Activated naive CD4-positive, alpha-beta T cell treated with anti-CD3 and anti-CD28 coated beads, Interleukin-2, amount 10 ng/mL, durations not matched to agents 7 days and 5 days (primary cell): ENCODE results near the gene CSNK1G1.

ENCODE experiments used
- CTCF ChIA-PET: fragments of 350-600 bp; sonication (Branson Sonifier 250); formaldehyde crosslinking; loops from one replicate; lab custom pipeline; 2021; ENCODE audit warnings: antibody characterized with exemption; lab: Charles Lee
- DNase-seq: peaks from one replicate; pipeline ENCODE4 v3.0.0-alpha.2; 2020
- H3K27ac Mint-ChIP-seq: one replicate; pipeline ENCODE4 v1.8.0; 2021; ENCODE audit warnings: mild to moderate bottlenecking, moderate library complexity, mixed read lengths
- H3K27me3 Mint-ChIP-seq: one replicate; pipeline ENCODE4 v1.8.0; 2021; ENCODE audit warnings: mild to moderate bottlenecking, mixed read lengths
- H3K36me3 Mint-ChIP-seq: one replicate; pipeline ENCODE4 v1.8.0; 2021; ENCODE audit warnings: mixed read lengths
- H3K4me1 Mint-ChIP-seq: one replicate; pipeline ENCODE4 v1.8.0; 2021; ENCODE audit warnings: mixed read lengths
- H3K4me3 Mint-ChIP-seq: one replicate; pipeline ENCODE4 v1.8.0; 2021; ENCODE audit warnings: mild to moderate bottlenecking, moderate library complexity, mixed read lengths
- H3K9me3 Mint-ChIP-seq: one replicate; pipeline ENCODE4 v1.8.0; 2021; ENCODE audit warnings: mixed read lengths

Gene CSNK1G1

DNA sequence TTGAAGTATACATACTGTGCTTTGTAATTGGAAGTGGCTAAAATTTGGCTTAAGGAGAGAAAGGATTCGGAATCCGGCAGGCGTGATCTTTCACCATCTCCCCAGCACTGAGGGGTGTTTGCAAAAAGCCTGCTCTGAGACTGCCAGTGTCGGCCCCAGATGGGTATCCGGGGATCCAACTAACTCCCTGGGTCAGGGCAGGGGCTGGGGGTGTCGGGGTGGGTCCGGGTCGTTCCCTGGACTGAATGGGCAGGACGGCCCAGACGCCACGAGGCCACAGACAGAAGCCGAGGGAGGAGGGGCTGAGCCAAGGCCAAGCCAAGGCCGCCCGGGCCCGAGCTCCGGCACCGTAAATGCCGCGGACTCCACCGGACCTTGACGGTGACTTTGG is 193.5 kb downstream of the CSNK1G1 start:
- no peaks in the 10 kb centered on the region for H3K27me3 Mint-ChIP-seq
- H3K27ac Mint-ChIP-seq, result peak overlapping the region; percentile 91
- no peak for DNase-seq
- H3K4me1 Mint-ChIP-seq, result peaks cover 52% of the 10 kb centered on the region
- H3K9me3 Mint-ChIP-seq, result no peaks in the 10 kb centered on the region
- CTCF ChIA-PET, result interaction anchor here (0.6 to 3.4 kb wide), 4 partner anchors 10 to 491 kb away, joined by 3 to 28 read pairs (median 4); partner anchors contain the start of gene SNX22
- H3K36me3 Mint-ChIP-seq, result peaks cover 43% of the 10 kb centered on the region
- peak overlapping the region; percentile 89 for H3K4me3 Mint-ChIP-seq

GRCh38 chr15:64161688-64162477 is 194.1 kb downstream of the CSNK1G1 start:
- peaks cover 48% of the 10 kb centered on the region for H3K36me3 Mint-ChIP-seq
- H3K4me3 Mint-ChIP-seq, result peak overlapping the region; percentile 89
- H3K9me3 Mint-ChIP-seq, result no peaks in the 10 kb centered on the region
- H3K4me1 Mint-ChIP-seq, result peaks cover 49% of the 10 kb centered on the region
- H3K27me3 Mint-ChIP-seq, result no peaks in the 10 kb centered on the region
- CTCF ChIA-PET, result interaction anchor here (0.6 to 3.4 kb wide), 5 partner anchors 9 to 492 kb away, joined by 3 to 28 read pairs (median 3); partner anchors contain the start of gene SNX22
- DNase-seq, result no peak
- peak overlapping the region; percentile 91 for H3K27ac Mint-ChIP-seq

DNA sequence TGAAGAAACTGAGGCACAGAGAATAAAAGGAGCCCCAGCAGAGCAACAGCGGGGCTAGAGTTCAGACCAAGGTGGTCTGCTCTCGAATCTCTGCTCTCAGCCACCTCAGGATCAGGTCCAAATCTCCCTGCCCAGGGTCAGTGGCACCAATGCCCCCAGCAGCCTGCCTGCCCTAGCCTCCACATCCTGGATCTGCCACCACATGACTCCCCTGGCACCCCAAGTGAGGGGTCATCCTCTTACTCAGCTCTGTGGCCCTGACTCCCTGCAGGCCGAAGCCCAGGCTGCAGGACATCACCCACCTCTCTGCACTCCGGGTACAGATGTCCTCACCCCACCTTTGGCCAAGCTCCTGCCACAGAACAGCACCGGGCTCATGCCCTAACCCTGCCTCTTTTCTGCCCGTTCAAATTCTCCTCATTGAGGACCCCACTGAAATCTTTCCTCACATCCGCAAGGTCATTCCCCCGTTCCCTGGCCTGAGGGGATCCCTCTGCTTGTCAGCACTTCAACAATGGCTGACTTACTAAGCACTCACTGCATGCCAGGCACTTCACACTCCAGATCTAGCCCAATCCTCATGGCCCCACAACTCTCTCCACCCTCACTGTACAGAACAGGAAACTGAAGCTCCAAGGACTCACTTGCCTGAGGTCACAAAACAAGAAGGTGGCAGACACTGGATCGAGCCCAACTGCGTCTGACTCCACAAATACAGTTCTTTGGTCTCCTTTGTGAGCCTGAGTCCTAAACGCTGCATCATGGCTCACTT is 197.4 kb downstream of the CSNK1G1 start:
- peak overlapping the region; percentile 60 for H3K27ac Mint-ChIP-seq
- no peaks in the 10 kb centered on the region for H3K9me3 Mint-ChIP-seq
- peaks cover 56% of the 10 kb centered on the region for H3K36me3 Mint-ChIP-seq
- CTCF ChIA-PET, result no interaction called here
- H3K27me3 Mint-ChIP-seq, result peaks cover 3% of the 10 kb centered on the region
- no peak overlapping the region for H3K4me3 Mint-ChIP-seq
- DNase-seq, result no peak
- peaks cover 35% of the 10 kb centered on the region for H3K4me1 Mint-ChIP-seq

GRCh38 chr15:64157599-64158125 is 198.3 kb downstream of the CSNK1G1 start:
- Mint-ChIP-seq H3K4me3 (no peak overlapping the region), H3K36me3 (peaks cover 55% of the 10 kb centered on the region)
- no peak for DNase-seq

DNA sequence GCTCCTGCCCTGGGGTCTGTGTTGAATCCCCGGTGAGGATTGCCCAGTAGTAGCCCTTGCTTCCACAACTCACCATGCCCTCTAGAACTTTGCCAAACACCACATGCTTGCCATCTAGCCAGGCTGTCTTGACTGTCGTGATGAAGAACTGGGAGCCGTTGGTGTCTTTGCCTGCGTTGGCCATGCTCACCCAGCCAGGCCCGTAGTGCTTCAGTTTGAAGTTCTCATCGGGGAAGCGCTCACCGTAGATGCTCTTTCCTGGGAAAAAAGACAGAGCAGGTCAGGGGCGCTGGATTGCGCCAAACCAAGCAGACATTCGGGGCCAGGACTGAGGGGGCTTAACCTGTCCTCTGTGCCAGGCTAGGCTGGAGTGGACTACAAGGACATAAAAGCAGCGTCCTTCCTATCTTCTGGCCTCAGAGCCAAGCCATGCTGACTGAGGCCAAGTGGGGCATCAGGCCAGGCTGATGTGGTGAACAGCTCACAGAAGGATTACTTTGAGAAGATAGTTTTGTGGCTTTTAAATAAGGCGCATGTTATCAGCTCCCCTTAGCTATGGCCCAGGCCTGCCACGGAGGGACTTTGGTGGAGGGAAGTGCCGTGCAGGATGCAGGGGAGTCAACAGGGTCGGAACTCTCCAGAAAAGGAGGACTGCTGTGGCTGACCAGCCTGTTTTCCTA is 199.2 kb downstream of the CSNK1G1 start:
- Mint-ChIP-seq H3K27ac (peak overlapping the region; percentile 60), H3K9me3 (no peaks in the 10 kb centered on the region), H3K27me3 (peaks cover 21% of the 10 kb centered on the region), H3K4me1 (peaks cover 41% of the 10 kb centered on the region), H3K4me3 (no peak overlapping the region), H3K36me3 (peaks cover 49% of the 10 kb centered on the region)
- no peak for DNase-seq
- CTCF ChIA-PET, result no interaction called here

More at GRCh38 chr15:64157599-64158125, 198.3 kb downstream of the CSNK1G1 start:
- peaks cover 12% of the 10 kb centered on the region for H3K27me3 Mint-ChIP-seq
- H3K9me3 Mint-ChIP-seq, result no peaks in the 10 kb centered on the region
- H3K4me1 Mint-ChIP-seq, result peaks cover 41% of the 10 kb centered on the region
- H3K27ac Mint-ChIP-seq, result no peak overlapping the region
- CTCF ChIA-PET, result no interaction called here

DNA sequence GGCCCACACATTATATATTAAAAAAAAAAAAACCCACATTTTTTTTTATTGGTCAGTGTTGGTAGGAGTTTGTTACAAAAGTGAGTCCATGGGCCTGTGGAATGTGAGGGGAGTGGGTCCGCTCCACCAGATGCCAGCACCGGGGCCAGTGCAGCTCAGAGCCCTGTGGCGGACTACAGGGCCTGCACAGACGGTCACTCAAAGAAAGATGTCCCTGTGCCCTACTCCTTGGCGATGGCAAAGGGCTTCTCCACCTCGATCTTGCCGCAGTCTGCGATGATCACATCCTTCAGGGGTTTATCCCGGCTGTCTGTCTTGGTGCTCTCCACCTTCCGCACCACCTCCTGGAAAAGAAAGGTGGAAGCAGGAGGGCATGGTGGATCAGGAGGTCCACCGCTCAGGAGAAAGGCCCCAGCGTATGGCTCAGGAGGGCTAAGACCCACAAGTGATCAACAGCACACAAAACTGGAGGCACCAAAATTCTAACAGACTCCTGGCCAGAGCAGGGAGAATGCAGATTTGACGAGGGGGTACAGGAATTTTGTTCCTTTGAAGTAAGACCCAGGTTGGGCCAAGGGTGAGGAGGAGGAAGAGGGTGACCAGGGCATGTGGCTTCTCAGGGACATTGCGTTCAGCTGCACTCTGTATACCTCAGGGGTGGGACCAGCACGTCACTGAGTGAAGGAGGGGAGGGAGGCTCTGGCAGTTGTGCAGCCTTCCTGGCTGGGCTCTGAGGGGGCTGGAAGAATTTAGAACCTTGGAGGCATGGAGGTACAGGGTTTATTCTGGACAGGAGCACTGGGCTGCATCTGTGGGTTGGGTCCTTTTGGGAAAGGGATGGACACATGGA is 199.9 kb downstream of the CSNK1G1 start:
- H3K4me3 Mint-ChIP-seq, result no peak overlapping the region
- no peaks in the 10 kb centered on the region for H3K9me3 Mint-ChIP-seq
- peaks cover 38% of the 10 kb centered on the region for H3K4me1 Mint-ChIP-seq
- peaks cover 28% of the 10 kb centered on the region for H3K27me3 Mint-ChIP-seq
- no peak for DNase-seq
- CTCF ChIA-PET, result interaction anchor here (1.6 kb wide), 1 partner anchor 63 kb away, joined by 4 read pairs; the partner anchor contains the start of gene CIAO2A
- H3K36me3 Mint-ChIP-seq, result peaks cover 47% of the 10 kb centered on the region
- no peak overlapping the region for H3K27ac Mint-ChIP-seq

GRCh38 chr15:64153480-64154367 is 202.2 kb downstream of the CSNK1G1 start:
- Mint-ChIP-seq H3K27me3 (peaks cover 42% of the 10 kb centered on the region), H3K4me1 (peaks cover 44% of the 10 kb centered on the region), H3K9me3 (no peaks in the 10 kb centered on the region), H3K36me3 (peaks cover 31% of the 10 kb centered on the region), H3K4me3 (peak overlapping the region; percentile 35), H3K27ac (peak overlapping the region; percentile 80)
- peak; percentile 95 for DNase-seq
- CTCF ChIA-PET, result interaction anchor here (0.6 to 2.8 kb wide), 20 partner anchors 9 to 574 kb away, joined by 3 to 28 read pairs (median 4); partner anchors contain the start of genes CIAO2A and PPIB

GRCh38 chr15:64152507-64153387 is 203.2 kb downstream of the CSNK1G1 start:
- peaks cover 21% of the 10 kb centered on the region for H3K36me3 Mint-ChIP-seq
- H3K4me1 Mint-ChIP-seq, result peaks cover 38% of the 10 kb centered on the region
- no peaks in the 10 kb centered on the region for H3K9me3 Mint-ChIP-seq
- H3K27me3 Mint-ChIP-seq, result peaks cover 42% of the 10 kb centered on the region
- peak; percentile 28 for DNase-seq
- H3K4me3 Mint-ChIP-seq, result peak overlapping the region; percentile 48
- H3K27ac Mint-ChIP-seq, result no peak overlapping the region
- CTCF ChIA-PET, result interaction anchor here (0.5 to 2.8 kb wide), 17 partner anchors 8 to 914 kb away, joined by 3 to 28 read pairs (median 5); partner anchors contain the start of genes CIAO2A and PPIB

DNA sequence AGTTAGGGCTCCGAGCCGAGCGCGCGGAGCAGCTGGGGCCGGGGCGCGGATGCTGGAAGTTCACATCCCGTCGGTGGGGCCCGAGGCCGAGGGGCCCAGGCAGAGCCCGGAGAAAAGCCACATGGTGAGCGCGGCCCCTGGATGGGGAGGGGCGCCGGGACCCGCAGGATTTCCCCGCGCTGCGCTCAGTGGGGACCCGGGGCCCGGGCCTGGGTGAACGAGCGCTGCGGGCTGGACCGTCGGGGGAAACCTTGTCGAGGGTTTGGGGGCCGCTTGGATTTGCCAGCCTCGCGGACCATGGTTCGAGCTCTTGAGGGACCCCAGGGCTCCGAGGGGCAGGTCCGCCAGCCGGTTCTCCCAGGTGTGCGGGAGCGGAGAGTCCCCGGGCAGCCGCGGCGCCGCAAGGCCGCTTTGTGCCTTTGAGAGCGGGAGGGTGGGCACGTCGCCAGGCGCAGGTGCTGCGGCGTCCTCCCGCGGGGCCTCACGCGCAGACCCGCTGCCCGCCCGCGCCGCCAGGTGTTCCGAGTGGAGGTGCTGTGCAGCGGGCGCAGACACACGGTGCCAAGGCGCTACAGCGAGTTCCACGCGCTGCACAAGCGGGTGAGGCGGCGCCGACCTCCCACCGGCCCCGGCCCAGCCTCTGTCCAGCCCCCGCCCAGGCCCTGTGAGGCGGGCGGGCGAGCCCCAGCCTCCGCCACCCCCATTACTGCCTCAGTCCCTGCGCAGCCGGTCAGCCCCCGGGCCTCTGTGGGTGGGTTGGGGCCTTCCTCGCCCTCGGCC is 204.1 kb downstream of the CSNK1G1 start, which contains the start of gene SNX22:
SNX22 (plus strand) TSS at position 5 of the 780 bp plus-strand sequence; CDS start at position 50, 45 bp downstream.
- Mint-ChIP-seq H3K27ac (no peak within 1 kb of the TSS), H3K4me3 (peak within 1 kb of the TSS; percentile 77), H3K27me3 (peaks cover 42% of the 10 kb centered on the region), H3K4me1 (peaks cover 38% of the 10 kb centered on the region), H3K9me3 (no peaks in the 10 kb centered on the region), H3K36me3 (peaks cover 14% of the 10 kb centered on the region)
- CTCF ChIA-PET, result interaction anchor here (0.5 to 2.8 kb wide), 5 partner anchors 11 to 915 kb away, joined by 4 to 28 read pairs (median 5); partner anchors contain the start of gene PPIB
- DNase-seq, result peak; percentile 51

DNA sequence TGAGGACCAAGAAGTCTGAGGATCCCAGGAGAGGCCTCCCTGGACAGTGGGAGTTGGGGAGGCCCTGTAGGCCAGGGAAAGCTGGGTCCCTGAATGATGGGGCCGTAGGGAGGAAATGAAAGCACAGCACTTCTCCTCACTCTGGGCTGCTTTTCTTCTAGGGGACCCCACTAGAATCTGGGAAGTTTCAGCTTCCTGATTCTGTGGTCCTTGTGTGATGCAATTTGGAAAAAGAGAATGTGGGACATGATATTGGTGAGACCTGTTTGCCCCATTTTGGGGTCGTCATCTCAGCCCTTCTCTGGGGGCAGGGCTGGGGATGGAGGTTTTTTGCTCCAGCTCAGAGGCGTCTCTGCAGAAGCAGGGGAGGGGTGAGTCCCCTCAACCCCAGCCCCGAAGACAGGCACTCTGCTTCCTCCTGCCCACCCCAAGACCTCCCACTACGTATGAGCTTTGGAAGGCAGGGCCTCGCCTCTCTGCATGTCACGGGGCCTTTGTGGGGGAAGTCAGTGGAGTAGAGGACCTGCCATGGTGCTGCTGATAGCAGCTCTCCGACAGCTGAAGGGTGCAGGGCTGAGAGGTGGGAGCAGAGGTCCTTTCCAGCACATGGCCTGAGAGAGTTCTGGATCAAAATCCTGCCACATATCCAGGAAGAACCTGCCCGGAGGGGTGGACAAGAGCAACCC is 205.9 kb downstream of the CSNK1G1 start:
- no peaks in the 10 kb centered on the region for H3K9me3 Mint-ChIP-seq
- H3K4me3 Mint-ChIP-seq, result peak overlapping the region; percentile 27
- CTCF ChIA-PET, result interaction anchor here (0.6 to 1.2 kb wide), 7 partner anchors 12 to 539 kb away, joined by 3 to 5 read pairs (median 3); partner anchors contain the start of gene PPIB
- H3K27ac Mint-ChIP-seq, result no peak overlapping the region
- H3K27me3 Mint-ChIP-seq, result peaks cover 42% of the 10 kb centered on the region
- peaks cover 37% of the 10 kb centered on the region for H3K4me1 Mint-ChIP-seq
- DNase-seq, result no peak
- peaks cover 3% of the 10 kb centered on the region for H3K36me3 Mint-ChIP-seq
